Measurements from ENCODE around the gene CHMP2A. TPM values are rescaled to one million over a fixed set of nuclear protein-coding genes. Genes with fewer than 3 reads are reported as not detected.

The CHMP2A gene
- total and polyA plus RNA-seq, 2 of the 13 experiments (the other 11 are each of a cell fraction or from before 2014, with no cell fraction given), result 49.7 to 55.0 TPM

DNA sequence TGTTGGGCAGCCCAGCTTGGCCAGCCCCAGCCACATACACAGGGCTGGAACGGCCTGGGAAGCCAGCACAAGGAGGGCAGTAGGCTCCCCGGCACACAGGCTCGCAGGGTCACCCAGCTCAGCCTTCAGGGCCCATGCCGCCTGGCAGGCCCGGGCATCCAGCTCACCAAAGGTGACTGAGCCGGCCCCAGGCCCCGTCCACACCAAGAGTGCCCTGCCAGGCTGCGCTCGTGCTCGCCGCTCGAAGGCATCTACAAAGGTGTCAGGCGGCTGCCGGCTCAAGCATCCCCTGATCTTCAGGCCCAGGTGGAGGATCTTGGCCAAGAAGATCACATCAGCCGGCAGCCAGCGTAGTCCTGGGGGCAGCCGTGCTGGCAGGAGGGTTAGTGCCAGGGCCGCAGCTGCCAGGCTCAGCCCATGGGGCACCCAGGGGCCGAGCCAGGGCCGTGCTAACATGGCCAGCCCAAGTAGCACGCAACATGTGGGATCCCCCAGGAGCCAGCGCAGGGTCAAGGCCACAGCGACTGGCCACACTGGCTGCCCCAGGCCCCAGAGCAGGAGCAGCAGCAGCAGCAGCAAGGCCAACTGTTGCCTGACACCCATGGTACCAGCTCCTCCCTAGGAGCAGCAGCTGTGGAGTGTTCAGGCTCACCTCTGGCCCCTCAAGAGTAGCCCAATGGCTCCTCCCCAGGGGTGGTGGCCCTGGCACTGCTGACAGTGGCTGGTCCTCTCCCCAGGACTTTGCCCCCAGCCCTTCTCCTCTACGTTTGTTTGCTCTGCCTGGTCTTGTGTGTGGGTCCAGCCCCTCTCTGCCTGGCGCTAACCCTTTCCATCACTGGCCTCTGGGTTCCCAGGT is 43.3 kb downstream of the CHMP2A start, which contains the start of gene SLC27A5 (continued):
- TF ChIP-seq, protein P1, sequence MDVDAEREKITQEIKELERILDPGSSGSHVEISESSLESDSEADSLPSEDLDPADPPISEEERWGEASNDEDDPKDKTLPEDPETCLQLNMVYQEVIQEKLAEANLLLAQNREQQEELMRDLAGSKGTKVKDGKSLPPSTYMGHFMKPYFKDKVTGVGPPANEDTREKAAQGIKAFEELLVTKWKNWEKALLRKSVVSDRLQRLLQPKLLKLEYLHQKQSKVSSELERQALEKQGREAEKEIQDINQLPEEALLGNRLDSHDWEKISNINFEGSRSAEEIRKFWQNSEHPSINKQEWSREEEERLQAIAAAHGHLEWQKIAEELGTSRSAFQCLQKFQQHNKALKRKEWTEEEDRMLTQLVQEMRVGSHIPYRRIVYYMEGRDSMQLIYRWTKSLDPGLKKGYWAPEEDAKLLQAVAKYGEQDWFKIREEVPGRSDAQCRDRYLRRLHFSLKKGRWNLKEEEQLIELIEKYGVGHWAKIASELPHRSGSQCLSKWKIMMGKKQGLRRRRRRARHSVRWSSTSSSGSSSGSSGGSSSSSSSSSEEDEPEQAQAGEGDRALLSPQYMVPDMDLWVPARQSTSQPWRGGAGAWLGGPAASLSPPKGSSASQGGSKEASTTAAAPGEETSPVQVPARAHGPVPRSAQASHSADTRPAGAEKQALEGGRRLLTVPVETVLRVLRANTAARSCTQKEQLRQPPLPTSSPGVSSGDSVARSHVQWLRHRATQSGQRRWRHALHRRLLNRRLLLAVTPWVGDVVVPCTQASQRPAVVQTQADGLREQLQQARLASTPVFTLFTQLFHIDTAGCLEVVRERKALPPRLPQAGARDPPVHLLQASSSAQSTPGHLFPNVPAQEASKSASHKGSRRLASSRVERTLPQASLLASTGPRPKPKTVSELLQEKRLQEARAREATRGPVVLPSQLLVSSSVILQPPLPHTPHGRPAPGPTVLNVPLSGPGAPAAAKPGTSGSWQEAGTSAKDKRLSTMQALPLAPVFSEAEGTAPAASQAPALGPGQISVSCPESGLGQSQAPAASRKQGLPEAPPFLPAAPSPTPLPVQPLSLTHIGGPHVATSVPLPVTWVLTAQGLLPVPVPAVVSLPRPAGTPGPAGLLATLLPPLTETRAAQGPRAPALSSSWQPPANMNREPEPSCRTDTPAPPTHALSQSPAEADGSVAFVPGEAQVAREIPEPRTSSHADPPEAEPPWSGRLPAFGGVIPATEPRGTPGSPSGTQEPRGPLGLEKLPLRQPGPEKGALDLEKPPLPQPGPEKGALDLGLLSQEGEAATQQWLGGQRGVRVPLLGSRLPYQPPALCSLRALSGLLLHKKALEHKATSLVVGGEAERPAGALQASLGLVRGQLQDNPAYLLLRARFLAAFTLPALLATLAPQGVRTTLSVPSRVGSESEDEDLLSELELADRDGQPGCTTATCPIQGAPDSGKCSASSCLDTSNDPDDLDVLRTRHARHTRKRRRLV (CRISPR knock-in tag; IDR thresholded peaks at IDR 0.05), result no peak
- TF ChIP-seq, protein P2, sequence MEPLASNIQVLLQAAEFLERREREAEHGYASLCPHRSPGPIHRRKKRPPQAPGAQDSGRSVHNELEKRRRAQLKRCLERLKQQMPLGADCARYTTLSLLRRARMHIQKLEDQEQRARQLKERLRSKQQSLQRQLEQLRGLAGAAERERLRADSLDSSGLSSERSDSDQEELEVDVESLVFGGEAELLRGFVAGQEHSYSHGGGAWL (CRISPR knock-in tag; IDR thresholded peaks at IDR 0.05), result no peak
- TF ChIP-seq PCBP1 (IDR thresholded peaks at IDR 0.05; ENCODE audit: borderline replicate concordance, low read depth, low read length), result no peak
- TF ChIP-seq ZNF577 (CRISPR knock-in tag; IDR thresholded peaks at IDR 0.05; ENCODE audit: borderline replicate concordance, low read depth), result no peak
- TF ChIP-seq ARNT (IDR thresholded peaks at IDR 0.05), result no peak
- no peak for TF ChIP-seq ZNF850 (CRISPR knock-in tag; conservative IDR thresholded peaks at IDR 0.05)
- TF ChIP-seq ELF4 (CRISPR knock-in tag; IDR thresholded peaks at IDR 0.05; ENCODE audit: borderline replicate concordance), result no peak
- TF ChIP-seq TP53 (CRISPR knock-in tag; conservative IDR thresholded peaks at IDR 0.05), result no peak
- no peak for TF ChIP-seq XBP1 (CRISPR knock-in tag; IDR thresholded peaks at IDR 0.05)
- TF ChIP-seq ZFP62 (CRISPR knock-in tag; IDR thresholded peaks at IDR 0.05), result no peak
- no peak for TF ChIP-seq HMG20A (CRISPR knock-in tag; IDR thresholded peaks at IDR 0.05; ENCODE audit: borderline replicate concordance)
- TF ChIP-seq, protein P3, sequence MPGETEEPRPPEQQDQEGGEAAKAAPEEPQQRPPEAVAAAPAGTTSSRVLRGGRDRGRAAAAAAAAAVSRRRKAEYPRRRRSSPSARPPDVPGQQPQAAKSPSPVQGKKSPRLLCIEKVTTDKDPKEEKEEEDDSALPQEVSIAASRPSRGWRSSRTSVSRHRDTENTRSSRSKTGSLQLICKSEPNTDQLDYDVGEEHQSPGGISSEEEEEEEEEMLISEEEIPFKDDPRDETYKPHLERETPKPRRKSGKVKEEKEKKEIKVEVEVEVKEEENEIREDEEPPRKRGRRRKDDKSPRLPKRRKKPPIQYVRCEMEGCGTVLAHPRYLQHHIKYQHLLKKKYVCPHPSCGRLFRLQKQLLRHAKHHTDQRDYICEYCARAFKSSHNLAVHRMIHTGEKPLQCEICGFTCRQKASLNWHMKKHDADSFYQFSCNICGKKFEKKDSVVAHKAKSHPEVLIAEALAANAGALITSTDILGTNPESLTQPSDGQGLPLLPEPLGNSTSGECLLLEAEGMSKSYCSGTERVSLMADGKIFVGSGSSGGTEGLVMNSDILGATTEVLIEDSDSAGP (CRISPR knock-in tag; IDR thresholded peaks at IDR 0.05; ENCODE audit: borderline replicate concordance), result peak; percentile 53; the same call in 1 of the 2 replicates
- TF ChIP-seq ZNF75D (CRISPR knock-in tag; IDR thresholded peaks at IDR 0.05; ENCODE audit: borderline replicate concordance), result no peak
- TF ChIP-seq ZNF678 (CRISPR knock-in tag; IDR thresholded peaks at IDR 0.05), result no peak; the same call in 1 of the 2 replicates
- no peak for TF ChIP-seq RAD51 (IDR thresholded peaks at IDR 0.05; ENCODE audit: borderline replicate concordance)
- TF ChIP-seq BRD4 (CRISPR knock-in tag; IDR thresholded peaks at IDR 0.05), result no peak; the same call in 1 of the 2 replicates
- no peak for TF ChIP-seq SSRP1 (CRISPR knock-in tag; IDR thresholded peaks at IDR 0.05)
- TF ChIP-seq ZNF878 (CRISPR knock-in tag; IDR thresholded peaks at IDR 0.05), result no peak
- TF ChIP-seq, protein P4, sequence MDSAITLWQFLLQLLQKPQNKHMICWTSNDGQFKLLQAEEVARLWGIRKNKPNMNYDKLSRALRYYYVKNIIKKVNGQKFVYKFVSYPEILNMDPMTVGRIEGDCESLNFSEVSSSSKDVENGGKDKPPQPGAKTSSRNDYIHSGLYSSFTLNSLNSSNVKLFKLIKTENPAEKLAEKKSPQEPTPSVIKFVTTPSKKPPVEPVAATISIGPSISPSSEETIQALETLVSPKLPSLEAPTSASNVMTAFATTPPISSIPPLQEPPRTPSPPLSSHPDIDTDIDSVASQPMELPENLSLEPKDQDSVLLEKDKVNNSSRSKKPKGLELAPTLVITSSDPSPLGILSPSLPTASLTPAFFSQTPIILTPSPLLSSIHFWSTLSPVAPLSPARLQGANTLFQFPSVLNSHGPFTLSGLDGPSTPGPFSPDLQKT (CRISPR knock-in tag; IDR thresholded peaks at IDR 0.05; ENCODE audit: borderline replicate concordance), result no peak
- TF ChIP-seq DMAP1 (CRISPR knock-in tag; IDR thresholded peaks at IDR 0.05), result no peak
- TF ChIP-seq ZSCAN20 (CRISPR knock-in tag; IDR thresholded peaks at IDR 0.05; ENCODE audit: borderline replicate concordance), result no peak
- no peak for TF ChIP-seq ATRX (CRISPR knock-in tag; IDR thresholded peaks at IDR 0.05; ENCODE audit: borderline replicate concordance)
- no peak for TF ChIP-seq TBX3 (IDR thresholded peaks at IDR 0.05; ENCODE audit: borderline replicate concordance)
